Activated CD4-positive, alpha-beta T cell treated with anti-CD3 and anti-CD28 coated beads, Interleukin-2, amount 50 U/mL, for 16 hours (primary cell): Measurements from ENCODE around the gene TBX1.
A peak's percentile ranks its signal among the peaks of the same experiment; 100 is the strongest.
"Not testable (repeated sequence)": the region's sequence is repeated elsewhere in the genome, so short reads cannot be mapped to it uniquely, and the experiment has no call there.

Experiments used
- DNase-seq: peaks from one replicate; pipeline ENCODE4 v3.0.0-alpha.2; 2020

The TBX1 gene

DNA sequence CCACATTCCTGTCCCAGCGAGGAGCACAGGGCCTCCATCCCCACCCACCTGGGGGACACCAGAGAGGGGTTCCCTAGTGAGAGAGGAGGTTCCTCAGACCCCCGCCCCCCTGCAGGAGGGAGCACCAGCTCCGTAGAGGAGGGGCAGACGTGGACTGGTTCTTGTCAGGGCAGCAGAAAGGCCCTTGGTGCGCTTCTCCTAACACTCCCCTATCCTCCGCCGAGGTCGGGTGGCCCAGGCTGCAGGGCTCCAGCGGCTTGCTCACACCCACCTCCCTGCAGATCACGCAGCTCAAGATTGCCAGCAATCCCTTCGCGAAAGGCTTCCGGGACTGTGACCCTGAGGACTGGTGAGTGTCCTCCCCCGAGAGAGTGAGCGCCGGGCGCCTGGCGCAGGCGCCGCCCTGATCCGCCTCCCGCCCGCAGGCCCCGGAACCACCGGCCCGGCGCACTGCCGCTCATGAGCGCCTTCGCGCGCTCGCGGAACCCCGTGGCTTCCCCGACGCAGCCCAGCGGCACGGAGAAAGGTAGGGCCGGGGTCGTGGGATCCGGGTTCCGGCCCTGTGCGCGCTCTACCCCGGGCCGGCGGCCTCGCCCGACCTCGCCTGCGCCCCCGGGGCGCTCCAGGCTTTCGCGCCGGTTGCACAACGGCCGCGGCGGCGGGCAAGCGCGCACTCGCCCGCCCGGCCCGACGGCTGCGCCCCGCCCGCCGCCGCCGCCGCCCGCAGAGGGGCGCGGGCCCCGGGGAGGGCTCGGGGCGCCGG is 5.1 kb downstream of the TBX1 start:
- DNase-seq, result no peak

GRCh38 chr22:19766240-19766510 is 5.6 kb downstream of the TBX1 start:
- DNase-seq, result no peak

- DNase-seq, result peak; percentile 73
Measured at GRCh38 chr22:19766511-19767426, 6.2 kb downstream of the TBX1 start.

DNA sequence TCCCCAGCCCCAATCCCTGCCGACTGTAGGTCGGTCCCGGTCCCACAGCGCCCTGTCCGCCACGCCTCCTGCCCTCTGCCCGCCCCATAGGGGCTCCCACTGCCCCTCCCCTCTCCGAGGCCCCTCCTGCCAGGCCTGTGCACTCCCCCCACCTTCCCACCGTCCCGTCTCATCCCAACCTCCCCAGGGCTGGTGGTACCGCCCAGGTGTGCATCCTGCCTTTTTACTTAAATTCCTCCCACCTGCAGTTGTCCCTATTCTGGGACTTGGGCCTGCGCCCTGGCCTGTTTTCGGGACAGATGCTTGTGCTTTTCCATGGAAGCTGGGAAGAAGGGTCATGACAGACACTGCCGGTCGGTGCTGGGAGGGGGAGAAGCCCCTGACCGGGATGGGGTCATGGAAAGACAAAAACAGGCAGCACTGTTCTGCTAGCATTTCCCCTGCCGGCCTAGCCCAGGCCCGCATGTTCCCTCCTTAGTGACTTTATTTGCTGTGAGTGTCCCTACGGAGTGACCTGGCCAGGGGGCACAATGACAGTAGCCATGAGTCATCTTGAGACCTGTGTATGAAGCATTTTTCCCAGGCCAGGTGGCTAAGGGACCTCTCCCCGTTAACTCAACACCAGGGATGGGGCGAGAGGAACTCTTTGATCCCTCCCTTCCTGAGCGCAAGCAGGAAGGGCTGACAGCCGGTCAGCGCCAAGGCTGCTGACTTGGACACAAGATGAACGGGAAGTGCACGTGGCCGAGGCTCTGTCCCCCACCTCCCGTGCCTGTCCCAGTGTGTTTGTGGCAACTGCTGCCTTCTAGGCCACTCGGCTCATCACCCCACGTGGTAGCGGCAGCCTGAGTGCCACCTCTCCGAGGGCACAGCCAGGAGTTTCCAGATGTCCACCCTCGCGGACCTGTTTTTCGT is 7.1 kb downstream of the TBX1 start:
- no peak for DNase-seq

GRCh38 chr22:19769393-19769715 is 8.8 kb downstream of the TBX1 start:
- DNase-seq, result no peak

GRCh38 chr22:19770349-19771220 is 10.0 kb downstream of the TBX1 start:
- no peak for DNase-seq

DNA sequence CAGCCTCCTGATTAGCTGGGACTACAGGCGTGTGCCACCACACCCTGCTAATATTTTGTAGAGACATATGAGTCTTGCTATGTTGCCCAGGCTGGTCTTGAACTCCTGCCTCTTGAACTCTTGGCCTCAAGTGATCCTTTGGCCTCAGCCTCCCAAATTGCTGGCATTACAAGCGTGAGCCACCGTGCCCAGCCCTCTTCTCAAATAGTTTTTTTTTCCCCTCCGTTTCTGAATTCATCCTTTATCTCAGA is 11.8 kb downstream of the TBX1 start:
- no peak for DNase-seq

- no peak for DNase-seq
Measured at GRCh38 chr22:19772673-19773469, 12.3 kb downstream of the TBX1 start.

DNA sequence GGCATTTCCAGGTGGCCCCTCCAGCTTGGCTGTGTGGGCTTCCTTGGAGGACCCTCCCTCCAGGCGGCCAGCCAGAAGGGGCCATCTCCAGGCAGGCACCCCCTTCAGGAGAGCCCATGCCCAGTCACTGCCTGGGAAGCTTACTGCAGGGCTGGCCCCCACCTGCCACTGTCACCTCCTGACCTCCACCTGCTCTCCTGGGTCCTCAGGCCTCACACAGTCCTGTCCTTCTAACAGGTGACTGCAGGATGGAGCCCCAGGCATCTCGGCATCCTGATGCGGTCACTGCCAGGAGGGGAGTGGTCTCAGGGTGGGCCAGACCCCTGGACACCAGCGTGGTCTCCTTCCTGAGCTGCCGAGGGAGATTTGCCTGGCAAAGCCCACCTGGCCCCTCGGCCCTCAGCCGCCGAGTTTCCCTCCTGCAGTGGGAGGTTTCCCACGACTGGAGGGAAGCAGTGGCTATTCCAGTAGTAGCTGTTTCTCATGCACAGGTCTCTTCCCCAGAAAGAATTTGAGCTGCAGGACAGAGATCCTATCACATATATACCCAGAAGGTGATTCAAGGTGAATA is 13.0 kb downstream of the TBX1 start:
- DNase-seq, result no peak

DNA sequence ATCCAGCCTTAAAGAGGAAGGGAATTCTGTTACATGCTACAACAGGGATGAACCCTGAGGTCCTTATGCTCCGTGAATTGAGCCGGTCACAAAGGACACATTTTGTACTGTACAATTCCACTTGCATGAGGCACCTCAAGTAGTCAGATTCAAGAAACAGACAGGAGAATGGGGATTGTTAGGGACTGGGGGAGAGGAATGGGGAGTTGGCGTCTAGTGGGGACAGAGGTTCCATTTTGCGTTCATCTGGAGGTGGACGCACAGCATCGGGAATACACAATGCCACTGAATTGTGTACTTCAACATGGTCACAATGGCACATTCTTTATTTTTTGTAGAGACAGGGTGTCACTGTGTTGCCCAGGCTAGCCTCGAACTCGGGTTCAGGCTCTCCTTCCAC is 14.1 kb downstream of the TBX1 start:
- DNase-seq, result no peak

- DNase-seq, result no peak
Measured at GRCh38 chr22:19775496-19776325, 15.1 kb downstream of the TBX1 start.

GRCh38 chr22:19776433-19777031 is 16.0 kb downstream of the TBX1 start:
- no peak for DNase-seq

- DNase-seq, result not testable (repeated sequence)
Measured at GRCh38 chr22:19777192-19777591, 16.6 kb downstream of the TBX1 start.

GRCh38 chr22:19779011-19779421 is 18.4 kb downstream of the TBX1 start:
- DNase-seq, result no peak

GRCh38 chr22:19779685-19780268 is 19.2 kb downstream of the TBX1 start:
- DNase-seq, result no peak

- no peak for DNase-seq
Measured at GRCh38 chr22:19782533-19782932, 22.0 kb downstream of the TBX1 start.

DNA sequence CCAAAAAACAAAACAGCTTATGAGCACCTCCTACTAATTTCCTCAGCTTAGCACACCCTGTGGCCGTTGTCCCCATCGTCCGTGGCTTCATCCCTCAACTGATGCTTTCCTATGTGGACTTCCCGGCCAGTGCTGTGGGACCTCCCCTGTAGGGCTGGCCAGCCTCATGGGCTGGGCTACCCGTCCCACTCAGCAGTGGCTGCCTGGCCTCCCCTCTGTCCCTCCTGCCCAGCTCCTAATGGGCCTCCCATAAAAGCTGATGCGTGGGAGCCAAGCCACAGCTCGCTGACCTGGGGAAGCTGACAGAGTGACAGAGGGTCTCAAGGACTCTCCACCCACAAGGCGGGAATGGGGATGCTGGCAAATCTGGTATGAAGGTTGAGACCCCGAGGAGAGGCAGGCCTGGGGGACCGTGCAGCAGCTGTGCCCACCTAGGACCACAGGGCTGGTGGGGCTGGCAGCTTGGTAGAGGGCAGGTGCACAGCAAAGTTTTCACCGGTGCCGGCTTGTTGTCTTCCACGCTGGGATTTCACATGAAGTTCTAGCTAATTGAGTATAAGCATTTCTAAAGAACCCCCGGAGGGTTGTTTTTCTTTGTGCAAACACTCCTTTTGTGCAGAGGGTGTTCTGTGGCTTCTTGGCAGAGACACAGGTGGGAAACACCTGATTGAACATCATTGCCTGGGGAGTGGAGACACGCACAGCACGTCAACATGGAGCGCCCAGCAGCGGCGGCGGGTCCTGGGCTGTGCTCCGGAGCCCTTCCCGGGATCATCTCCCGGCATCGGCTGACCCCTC is 23.2 kb downstream of the TBX1 start:
- DNase-seq, result no peak

DNA sequence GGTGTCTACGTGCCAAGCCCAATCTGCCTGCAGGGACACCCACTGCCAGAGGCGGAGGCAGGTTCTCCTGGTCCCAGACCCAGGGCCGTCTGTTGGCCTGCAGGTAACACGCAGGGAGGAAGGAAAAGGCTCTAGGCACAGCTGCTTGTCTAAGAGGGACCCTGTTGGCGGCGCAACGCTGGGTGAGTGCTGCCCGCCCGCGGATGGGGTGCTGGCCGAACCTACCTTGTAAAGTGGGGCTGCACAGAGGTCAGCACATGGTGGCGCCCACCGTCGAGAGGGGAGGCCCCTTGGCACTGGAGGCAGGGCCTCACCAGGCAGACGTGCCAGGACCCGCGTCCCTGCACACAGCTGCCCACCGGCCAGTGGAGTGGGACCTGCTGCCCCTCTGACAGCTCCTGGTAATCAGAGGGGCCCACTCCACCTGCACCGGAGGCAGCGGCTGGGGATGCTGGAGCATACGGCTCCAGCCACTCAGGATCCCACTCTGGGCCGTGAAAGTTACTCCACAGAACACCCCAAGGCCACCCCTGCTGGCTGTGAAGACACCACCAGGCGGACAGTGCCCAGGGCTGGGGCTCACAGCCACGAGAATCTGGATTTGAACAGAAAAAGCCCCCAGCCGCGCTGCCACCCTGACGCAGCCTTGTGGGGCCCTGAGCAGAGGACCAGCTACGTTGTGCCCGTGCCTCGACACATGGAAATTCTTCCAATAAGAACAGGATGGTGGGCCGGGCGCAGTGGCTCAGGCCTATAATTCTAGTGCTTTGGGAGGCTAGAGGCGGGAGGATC is 24.0 kb downstream of the TBX1 start:
- DNase-seq, result no peak
